Fibroblast of lung (primary cell): ENCODE results near the gene CCNI. TPM values are rescaled to one million over a fixed set of nuclear protein-coding genes. Genes with fewer than 3 reads are reported as not detected.
A peak's percentile ranks its signal among the peaks of the same experiment; 100 is the strongest.

Experiments
- DNase-seq, 2 donors: peaks; one replicate each; pipeline versions ENCODE4 v3.0.0 to v3.0.0-alpha.2; 2010; ENCODE audit warnings: low read depth in 2 of 2
- H2AFZ ChIP-seq: 2 replicates; pipeline ENCODE4 v1.5.1; 2012; ENCODE audit warnings: low read length, control low read depth, inconsistent platforms
- H3K27ac ChIP-seq: 2 replicates; pipeline ENCODE4 v1.5.1; 2011; ENCODE audit warnings: low read length, control low read depth; ENCODE audit not compliant: insufficient read depth
- H3K27me3 ChIP-seq: 2 replicates; pipeline ENCODE4 v1.5.1; 2011; ENCODE audit warnings: mild to moderate bottlenecking, low read length; ENCODE audit not compliant: control insufficient read depth, insufficient read depth
- H3K36me3 ChIP-seq: 2 replicates; pipeline ENCODE4 v1.5.1; 2011; ENCODE audit warnings: low read length; ENCODE audit not compliant: control insufficient read depth, insufficient read depth
- H3K4me1 ChIP-seq: 2 replicates; pipeline ENCODE4 v1.5.1; 2011; ENCODE audit warnings: low read length; ENCODE audit not compliant: control insufficient read depth, insufficient read depth; ENCODE audit errors: extremely low read depth
- H3K4me2 ChIP-seq: 2 replicates; pipeline ENCODE4 v1.5.1; 2011; ENCODE audit warnings: low read length, control low read depth; ENCODE audit not compliant: insufficient read depth; ENCODE audit errors: extremely low read depth
- H3K4me3 ChIP-seq, 4 experiments: fragments of 200-600 bp in 1 of 4; sonication (generic) in 1 of 4; replicated peaks in 1 of 4; 2 replicates each; pipeline ENCODE4 v1.5.1; 2011 to 2016; ENCODE audit warnings: low read length in 4 of 4, low read depth in 3 of 4, mild to moderate bottlenecking in 3 of 4, control low read depth in 2 of 4, inconsistent platforms in 1 of 4, mixed read lengths in 1 of 4; ENCODE audit not compliant: insufficient read depth in 1 of 4; ENCODE audit errors: control extremely low read depth in 1 of 4
- H3K79me2 ChIP-seq: 2 replicates; pipeline ENCODE4 v1.5.1; 2012; ENCODE audit warnings: mild to moderate bottlenecking, low read length, inconsistent platforms; ENCODE audit not compliant: control insufficient read depth, insufficient read depth
- H3K9ac ChIP-seq: 2 replicates; pipeline ENCODE4 v1.5.1; 2011; ENCODE audit warnings: mild to moderate bottlenecking, low read length, control low read depth; ENCODE audit not compliant: insufficient read depth
- H3K9me3 ChIP-seq: 2 replicates; pipeline ENCODE4 v1.5.1; 2012; ENCODE audit warnings: low read depth, low read length; ENCODE audit not compliant: control insufficient read depth, insufficient read depth
- H4K20me1 ChIP-seq: 2 replicates; pipeline ENCODE4 v1.5.1; 2011; ENCODE audit warnings: low read length; ENCODE audit not compliant: control insufficient read depth, insufficient read depth; ENCODE audit errors: extremely low read depth
- CTCF ChIP-seq, 2 donors: IDR thresholded peaks in 1 of 2; conservative IDR thresholded peaks in 1 of 2; 1 replicate in 1 of 2; 2 replicates in 1 of 2; pipeline ENCODE4 v1.5.1; 2011 to 2012; ENCODE audit warnings: low read length in 2 of 2, control low read depth in 1 of 2, inconsistent platforms in 1 of 2, low read depth in 1 of 2, mild to moderate bottlenecking in 1 of 2
- EZH2 ChIP-seq: IDR thresholded peaks from 2 replicates; pipeline ENCODE4 v1.5.1; 2012; ENCODE audit warnings: low read length, control low read depth, mild to moderate bottlenecking; ENCODE audit errors: missing control alignments
- polyA plus RNA-seq, 2 donors: library from polyadenylated mRNA; depleted of rRNA in 1 of 2; stranded (reverse) in 1 of 2; unstranded in 1 of 2; fragments of >200 nt; gene quantifications; 2 replicates each; pipeline ENCODE4 v1.2.1, GENCODE V29; 2011 to 2012; ENCODE audit warnings: missing spikeins in 1 of 2
- total RNA-seq: library from RNA; depleted of rRNA; stranded (reverse); fragments of >200 nt; gene quantifications from 2 replicates; pipeline ENCODE4 v1.2.1, GENCODE V29; 2014

The CCNI gene
- total and polyA plus RNA-seq, 2 donors (not counting 1 experiment from before 2014, with no cell fraction given) = 151 to 216 TPM

DNA sequence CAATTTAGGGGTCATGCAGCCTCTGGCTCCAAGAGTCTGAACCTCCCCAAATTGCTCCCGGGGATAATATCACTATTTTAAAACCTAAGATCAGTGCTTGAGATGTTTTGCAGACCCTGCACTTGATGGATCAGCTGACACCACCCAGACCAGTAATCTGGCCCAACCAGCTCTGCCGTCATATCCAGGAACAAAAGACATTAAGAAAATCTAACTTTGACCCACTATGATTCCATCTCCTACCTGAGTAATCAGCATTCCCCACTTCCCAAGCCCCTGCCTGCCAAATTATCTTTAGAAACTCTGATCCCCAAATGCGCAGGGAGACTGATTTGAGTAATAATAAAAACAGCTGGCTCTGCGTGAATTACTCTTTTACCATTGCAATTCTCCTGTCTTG is 46.9 kb upstream of the CCNI start:
- H4K20me1 ChIP-seq = no peaks in the 10 kb centered on the region
- H3K4me2 ChIP-seq = no peak overlapping the region
- peaks cover 12% of the 10 kb centered on the region for H3K27me3 ChIP-seq
- TF ChIP-seq EZH2 (no peak), CTCF (conservative IDR thresholded peaks at IDR 0.05 in 1 of 2, IDR thresholded peaks at IDR 0.05 in 1 of 2; ENCODE audit: low read depth in 1 of 2, low read length in 2 of 2) (no peak)
- H3K4me1 ChIP-seq = no peaks in the 10 kb centered on the region
- H2AFZ ChIP-seq = no peak overlapping the region
- H3K4me3 ChIP-seq = no peak overlapping the region
- H3K9me3 ChIP-seq = no peaks in the 10 kb centered on the region
- H3K36me3 ChIP-seq = no peaks in the 10 kb centered on the region
- H3K27ac ChIP-seq = no peak overlapping the region
- H3K9ac ChIP-seq = no peak overlapping the region
- no peaks in the 10 kb centered on the region for H3K79me2 ChIP-seq
- no peak for DNase-seq

DNA sequence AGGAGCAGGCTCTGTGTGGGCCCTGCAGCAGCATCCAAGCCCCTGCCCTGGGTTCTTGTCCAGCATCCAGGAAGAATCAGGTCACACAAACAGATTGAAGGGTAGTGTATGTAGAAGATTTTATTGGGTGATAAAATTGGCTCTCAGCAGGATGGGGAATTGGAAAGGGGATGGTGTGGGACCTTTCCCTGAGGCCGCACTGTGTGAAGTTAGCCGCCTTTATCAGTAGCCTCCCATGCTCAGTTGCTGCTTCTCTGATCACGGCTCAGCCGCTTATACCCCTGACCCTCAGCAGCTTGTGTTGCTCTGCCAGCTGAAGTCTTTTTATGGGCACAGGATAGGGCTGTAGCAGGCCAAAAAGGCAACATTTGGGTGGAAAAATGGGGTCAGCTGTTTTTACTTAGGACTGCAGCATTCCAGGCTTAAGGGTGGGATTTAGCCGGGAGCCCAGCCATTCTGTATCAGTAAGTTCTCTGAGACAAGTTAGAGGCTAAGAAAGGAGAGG is 46.0 kb upstream of the CCNI start:
- Histone ChIP-seq H3K4me2 (no peak overlapping the region), H3K9ac (no peak overlapping the region), H3K4me1 (no peaks in the 10 kb centered on the region), H4K20me1 (no peaks in the 10 kb centered on the region), H2AFZ (no peak overlapping the region), H3K9me3 (no peaks in the 10 kb centered on the region), H3K27ac (no peak overlapping the region), H3K27me3 (peaks cover 12% of the 10 kb centered on the region), H3K36me3 (no peaks in the 10 kb centered on the region), H3K4me3 (no peak overlapping the region), H3K79me2 (no peaks in the 10 kb centered on the region)
- DNase-seq = no peak
- TF ChIP-seq CTCF (conservative IDR thresholded peaks at IDR 0.05 in 1 of 2, IDR thresholded peaks at IDR 0.05 in 1 of 2; ENCODE audit: low read depth in 1 of 2, low read length in 2 of 2) (no peak), EZH2 (no peak)

- peak in 1 of 2 donors; percentile 2 for DNase-seq
These were observed 45.2 kb upstream of the CCNI start for GRCh38 chr4:77120886-77121508.

More at GRCh38 chr4:77120886-77121508, 45.2 kb upstream of the CCNI start:
- Histone ChIP-seq H3K4me1 (no peaks in the 10 kb centered on the region), H3K4me2 (no peak overlapping the region), H4K20me1 (no peaks in the 10 kb centered on the region), H3K4me3 (no peak overlapping the region), H3K9ac (no peak overlapping the region), H3K36me3 (no peaks in the 10 kb centered on the region), H3K27ac (no peak overlapping the region), H3K79me2 (no peaks in the 10 kb centered on the region), H3K27me3 (peaks cover 11% of the 10 kb centered on the region), H2AFZ (no peak overlapping the region), H3K9me3 (no peaks in the 10 kb centered on the region)
- TF ChIP-seq CTCF (conservative IDR thresholded peaks at IDR 0.05 in 1 of 2, IDR thresholded peaks at IDR 0.05 in 1 of 2; ENCODE audit: low read depth in 1 of 2, low read length in 2 of 2) (no peak), EZH2 (no peak)
